Osteocyte (in vitro differentiated cells): ENCODE measurements around the gene TSHZ2. TPM values are rescaled to one million over a fixed set of nuclear protein-coding genes. Genes with fewer than 3 reads are reported as not detected.

Experiments used
- DNase-seq: peaks from one replicate; pipeline ENCODE4 v3.0.0; 2021; ENCODE audit warnings: mixed read lengths; ENCODE audit not compliant: unreplicated experiment; ENCODE audit errors: extremely low spot score
- H3K27ac Mint-ChIP-seq: one replicate; pipeline ENCODE4 v1.8.0; 2021; ENCODE audit warnings: mild to moderate bottlenecking, mixed read lengths; ENCODE audit not compliant: unreplicated experiment
- H3K27me3 Mint-ChIP-seq: one replicate; pipeline ENCODE4 v1.8.0; 2021; ENCODE audit warnings: mixed read lengths; ENCODE audit not compliant: unreplicated experiment
- H3K36me3 Mint-ChIP-seq: one replicate; pipeline ENCODE4 v1.8.0; 2021; ENCODE audit warnings: mixed read lengths; ENCODE audit not compliant: unreplicated experiment
- H3K4me1 Mint-ChIP-seq: one replicate; pipeline ENCODE4 v1.8.0; 2021; ENCODE audit warnings: mixed read lengths; ENCODE audit not compliant: unreplicated experiment
- H3K4me3 Mint-ChIP-seq: one replicate; pipeline ENCODE4 v1.8.0; 2021; ENCODE audit warnings: mild to moderate bottlenecking, moderate library complexity, mixed read lengths; ENCODE audit not compliant: unreplicated experiment
- H3K9me3 Mint-ChIP-seq: one replicate; pipeline ENCODE4 v1.8.0; 2021; ENCODE audit warnings: mixed read lengths; ENCODE audit not compliant: unreplicated experiment
- total RNA-seq: library from RNA; stranded (reverse); gene quantifications from 2 replicates; pipeline ENCODE4 v1.2.1, GENCODE V29; 2021
- TF ChIP-seq, protein P1 (sequence below): fragments of 200-600 bp; sonication (generic); IDR thresholded peaks from 2 replicates; pipeline ENCODE4 v1.5.0; 2021; ENCODE audit warnings: antibody characterized with exemption, mild to moderate bottlenecking, moderate library complexity

TSHZ2 gene
- total RNA-seq, 1 donor from 2014 or later = not detected

DNA sequence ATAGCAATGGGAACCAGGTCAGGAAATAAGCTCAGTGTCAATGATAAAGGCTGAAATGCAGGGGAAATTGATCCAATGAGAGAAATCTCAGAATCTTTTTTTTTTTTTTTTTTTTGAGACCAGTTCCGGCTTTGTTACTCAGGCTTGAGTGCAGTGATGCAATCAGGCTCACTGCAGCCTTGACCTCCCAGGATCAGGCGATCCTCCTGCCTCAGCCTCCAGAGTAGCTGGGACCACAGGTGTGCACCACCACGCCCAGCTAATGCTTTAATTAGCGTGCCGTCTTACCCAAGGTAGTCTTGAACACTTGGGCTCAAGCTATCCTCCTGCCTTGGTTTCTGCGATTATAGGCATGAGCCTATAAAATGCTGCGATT, 325.0 kb downstream of the TSHZ2 start:
- Mint-ChIP-seq H3K9me3 (no peaks in the 10 kb centered on the region), H3K36me3 (no peaks in the 10 kb centered on the region), H3K4me1 (no peaks in the 10 kb centered on the region), H3K4me3 (no peak overlapping the region), H3K27me3 (peaks cover 12% of the 10 kb centered on the region), H3K27ac (no peak overlapping the region)
- TF ChIP-seq, protein P1, sequence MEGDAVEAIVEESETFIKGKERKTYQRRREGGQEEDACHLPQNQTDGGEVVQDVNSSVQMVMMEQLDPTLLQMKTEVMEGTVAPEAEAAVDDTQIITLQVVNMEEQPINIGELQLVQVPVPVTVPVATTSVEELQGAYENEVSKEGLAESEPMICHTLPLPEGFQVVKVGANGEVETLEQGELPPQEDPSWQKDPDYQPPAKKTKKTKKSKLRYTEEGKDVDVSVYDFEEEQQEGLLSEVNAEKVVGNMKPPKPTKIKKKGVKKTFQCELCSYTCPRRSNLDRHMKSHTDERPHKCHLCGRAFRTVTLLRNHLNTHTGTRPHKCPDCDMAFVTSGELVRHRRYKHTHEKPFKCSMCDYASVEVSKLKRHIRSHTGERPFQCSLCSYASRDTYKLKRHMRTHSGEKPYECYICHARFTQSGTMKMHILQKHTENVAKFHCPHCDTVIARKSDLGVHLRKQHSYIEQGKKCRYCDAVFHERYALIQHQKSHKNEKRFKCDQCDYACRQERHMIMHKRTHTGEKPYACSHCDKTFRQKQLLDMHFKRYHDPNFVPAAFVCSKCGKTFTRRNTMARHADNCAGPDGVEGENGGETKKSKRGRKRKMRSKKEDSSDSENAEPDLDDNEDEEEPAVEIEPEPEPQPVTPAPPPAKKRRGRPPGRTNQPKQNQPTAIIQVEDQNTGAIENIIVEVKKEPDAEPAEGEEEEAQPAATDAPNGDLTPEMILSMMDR = no peak
- DNase-seq = no peak

DNA sequence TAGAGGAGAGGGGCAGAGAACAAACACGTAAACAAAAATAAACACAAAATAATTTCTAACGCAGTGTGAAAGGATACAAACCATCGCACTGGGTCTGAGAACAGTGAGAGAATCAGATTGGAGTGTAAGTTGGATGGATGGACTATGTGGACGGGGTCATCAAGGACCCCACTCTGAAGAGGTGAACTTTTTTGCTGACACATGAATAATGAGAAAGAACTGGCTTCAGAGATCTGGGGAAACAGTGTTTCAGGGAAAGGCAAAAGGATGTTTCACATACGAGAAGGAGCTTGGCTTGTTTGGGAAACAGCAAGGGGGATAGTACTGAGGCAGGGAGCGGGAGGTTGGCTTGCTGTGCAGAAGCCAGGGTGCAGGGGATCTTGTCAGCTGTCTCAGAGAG, 326.1 kb downstream of the TSHZ2 start:
- Mint-ChIP-seq H3K27ac (no peak overlapping the region), H3K36me3 (no peaks in the 10 kb centered on the region), H3K9me3 (no peaks in the 10 kb centered on the region), H3K4me1 (no peaks in the 10 kb centered on the region), H3K4me3 (no peak overlapping the region), H3K27me3 (peaks cover 12% of the 10 kb centered on the region)
- TF ChIP-seq, protein P1 = no peak
- no peak for DNase-seq

DNA sequence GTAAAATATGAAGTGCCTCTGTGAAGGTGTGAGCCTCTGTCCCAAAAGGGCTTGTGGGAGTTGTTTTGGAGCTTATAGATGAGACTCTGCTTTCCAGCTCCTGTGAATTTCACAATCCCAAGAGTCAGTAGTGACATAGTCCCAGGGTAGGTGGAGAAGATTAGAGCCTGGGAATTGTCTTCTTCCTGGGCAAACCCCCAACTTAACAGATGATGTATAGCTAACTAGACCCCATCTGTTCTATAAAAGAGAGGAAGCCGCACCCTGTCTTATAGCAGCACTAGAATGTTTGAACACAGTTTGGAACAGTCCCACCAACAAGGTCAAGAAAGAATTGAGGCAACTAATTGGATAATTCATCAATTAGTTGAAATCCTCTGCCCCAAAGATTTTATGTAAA, 326.8 kb downstream of the TSHZ2 start:
- H3K36me3 Mint-ChIP-seq = no peaks in the 10 kb centered on the region
- H3K9me3 Mint-ChIP-seq = no peaks in the 10 kb centered on the region
- H3K27ac Mint-ChIP-seq = no peak overlapping the region
- peaks cover 12% of the 10 kb centered on the region for H3K27me3 Mint-ChIP-seq
- H3K4me3 Mint-ChIP-seq = no peak overlapping the region
- no peaks in the 10 kb centered on the region for H3K4me1 Mint-ChIP-seq
- DNase-seq = no peak
- TF ChIP-seq, protein P1 = no peak

DNA sequence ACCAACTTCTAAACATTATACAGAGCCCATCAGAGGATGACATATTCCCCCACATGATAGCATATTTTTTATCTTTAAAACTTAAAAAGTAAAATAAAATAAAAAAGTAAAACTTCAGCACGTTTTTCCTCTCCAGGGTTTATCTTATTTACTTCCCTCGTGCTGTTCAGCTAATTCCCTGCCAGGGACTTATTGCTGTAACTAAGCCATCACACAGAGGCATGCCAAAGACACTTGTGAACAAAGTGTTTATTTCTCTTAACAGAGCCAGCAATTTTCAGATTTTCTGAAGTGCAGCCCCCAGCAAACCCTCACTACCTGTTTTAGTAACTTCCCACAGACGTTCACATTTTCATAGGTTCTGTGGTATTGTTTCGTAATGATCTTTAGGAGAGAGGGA, 327.7 kb downstream of the TSHZ2 start:
- H3K4me1 Mint-ChIP-seq = no peaks in the 10 kb centered on the region
- no peaks in the 10 kb centered on the region for H3K36me3 Mint-ChIP-seq
- TF ChIP-seq, protein P1 = no peak
- H3K27me3 Mint-ChIP-seq = peaks cover 8% of the 10 kb centered on the region
- no peak overlapping the region for H3K27ac Mint-ChIP-seq
- no peak for DNase-seq
- H3K9me3 Mint-ChIP-seq = no peaks in the 10 kb centered on the region
- no peak overlapping the region for H3K4me3 Mint-ChIP-seq

DNA sequence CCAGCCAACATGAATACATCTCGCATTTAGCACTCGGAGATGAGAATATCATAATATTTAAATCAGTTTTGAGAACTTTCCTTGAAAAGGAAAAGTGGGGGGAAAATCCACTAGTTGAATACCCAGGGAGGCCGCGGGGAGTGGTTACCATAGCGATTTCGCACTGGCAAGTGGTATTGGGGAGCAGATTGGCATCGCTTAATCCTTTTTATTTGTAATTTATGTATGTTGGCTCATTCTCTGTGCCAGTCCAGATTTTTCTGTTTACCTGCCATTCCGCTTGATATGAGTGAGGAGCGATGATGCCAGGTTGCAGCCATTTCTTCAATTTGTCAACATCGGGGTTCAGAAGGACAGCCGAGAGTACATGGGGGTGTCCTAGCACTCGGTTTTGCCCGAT, 329.7 kb downstream of the TSHZ2 start:
- Mint-ChIP-seq H3K9me3 (no peaks in the 10 kb centered on the region), H3K4me1 (no peaks in the 10 kb centered on the region), H3K36me3 (no peaks in the 10 kb centered on the region), H3K4me3 (no peak overlapping the region), H3K27ac (no peak overlapping the region), H3K27me3 (no peaks in the 10 kb centered on the region)
- TF ChIP-seq, protein P1 = no peak
- no peak for DNase-seq
